ENCODE data around the gene SATB2. TPM values are rescaled to one million over a fixed set of nuclear protein-coding genes. Genes with fewer than 3 reads are reported as not detected.

SATB2 gene
- total RNA-seq, 2 donors from 2014 or later = 5.2 to 11.8 TPM

DNA sequence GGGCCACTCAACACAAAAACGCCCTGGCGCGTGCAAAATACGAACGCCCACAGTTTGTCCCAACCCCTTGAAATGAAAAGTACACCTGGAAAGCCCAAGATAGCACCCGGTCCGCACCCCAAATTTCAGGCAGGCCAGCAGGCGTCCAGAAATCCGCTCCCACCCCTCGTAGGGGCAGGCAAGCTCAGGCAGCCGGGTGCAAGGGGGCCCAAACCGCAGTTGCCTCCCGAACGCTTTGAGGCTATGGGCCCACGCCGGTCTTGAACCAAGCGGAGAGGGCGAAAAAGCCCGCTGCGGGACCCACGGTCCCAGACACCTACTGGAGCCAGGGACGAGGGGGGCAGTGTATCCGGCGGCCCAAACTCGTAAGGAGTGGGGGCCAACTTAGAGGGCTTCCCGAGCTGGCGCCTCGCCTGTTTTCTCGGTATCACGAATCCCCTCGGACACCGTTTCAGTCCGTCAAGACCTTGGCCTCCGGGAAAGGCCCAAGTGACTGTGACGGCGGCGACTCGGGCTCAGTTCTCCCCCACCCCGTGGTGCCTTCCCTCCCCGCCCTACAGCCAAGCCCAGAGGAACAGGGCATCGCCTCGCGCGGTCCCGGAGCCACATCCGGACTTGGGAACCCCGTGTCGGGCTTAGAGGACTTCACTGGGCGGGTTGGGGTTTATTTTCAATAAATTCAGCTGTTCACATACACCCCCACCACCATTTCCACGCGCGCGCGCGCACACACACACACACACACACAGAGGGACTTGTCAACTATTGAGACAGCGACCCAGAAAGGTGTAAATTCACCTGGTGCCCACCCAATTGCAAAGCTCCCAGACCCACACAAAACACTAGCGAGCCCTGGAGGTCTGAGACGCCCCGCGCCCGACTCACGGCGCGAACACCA lies 6.2 kb upstream of the SATB2 start:
- no peak for DNase-seq (ENCODE audit: low spot score)
- TF ChIP-seq CTCF (IDR thresholded peaks at IDR 0.05) (peak in 1 of 4 experiments; percentile 2), POLR2A (IDR thresholded peaks at IDR 0.05) (no peak), POLR2AphosphoS5 (IDR thresholded peaks at IDR 0.05) (no peak)
- intact Hi-C loops (cut with DNase I) = loop anchor here (10.0 kb wide), 2 partner anchors 391 to 1149 kb away; partner anchors contain the start of gene FTCDNL1
- no peaks in the 10 kb centered on the region for H3K9me3 ChIP-seq
- H3K4me3 ChIP-seq = peak overlapping the region; percentile 36 to 47
- H3K36me3 ChIP-seq = no peaks in the 10 kb centered on the region
- WGBS = 7% methylated on average over 51 of the region's 64 CpGs
- H3K27me3 ChIP-seq (replicated peaks; ENCODE audit: insufficient read depth) = no peaks in the 10 kb centered on the region
- no peaks in the 10 kb centered on the region for H3K4me1 ChIP-seq (replicated peaks)
- H3K27ac ChIP-seq = no peak overlapping the region

DNA sequence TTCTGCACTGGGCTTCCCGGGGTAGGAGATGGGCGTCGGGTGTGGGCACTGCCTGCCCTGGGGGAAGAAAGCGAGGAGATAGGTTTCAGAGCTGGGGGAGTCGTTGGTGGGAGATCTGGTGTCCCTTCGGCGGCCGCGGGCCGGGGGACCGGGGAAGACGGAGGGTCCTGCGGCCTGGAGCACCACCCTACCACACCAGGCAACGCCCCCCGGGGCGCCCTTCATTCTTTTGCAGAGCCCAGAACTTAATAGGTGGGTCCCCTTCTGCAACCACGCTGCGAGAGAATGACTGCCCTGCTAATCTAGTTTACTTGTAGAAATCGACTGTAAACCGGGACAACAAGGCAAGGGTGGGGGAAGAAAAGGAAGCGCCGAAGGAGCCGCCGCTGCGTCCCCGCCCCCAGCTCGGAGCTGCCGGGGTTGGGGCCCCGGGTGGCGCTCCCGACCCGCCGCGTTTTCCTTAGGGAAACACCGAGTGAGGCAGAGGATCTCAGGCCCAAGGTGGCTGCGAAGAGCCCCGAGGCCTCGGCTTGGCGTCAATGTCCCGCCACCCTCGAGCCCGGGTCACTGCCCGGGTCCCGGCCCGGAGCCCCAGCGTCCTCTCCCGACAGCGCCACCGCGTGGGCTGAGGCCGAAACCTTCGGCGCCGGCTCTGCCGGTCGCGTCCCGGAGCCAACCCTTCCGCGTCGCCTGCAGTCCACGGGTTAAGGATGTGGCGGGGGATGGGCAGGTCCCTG lies 5.4 kb upstream of the SATB2 start:
- H3K4me3 ChIP-seq = peak overlapping the region; percentile 36 to 47
- no peaks in the 10 kb centered on the region for H3K4me1 ChIP-seq (replicated peaks)
- TF ChIP-seq CTCF (IDR thresholded peaks at IDR 0.05) (peak; percentile 24 to 82 (median 63)), POLR2A (IDR thresholded peaks at IDR 0.05) (no peak), POLR2AphosphoS5 (IDR thresholded peaks at IDR 0.05) (peak; percentile 23)
- no peaks in the 10 kb centered on the region for H3K9me3 ChIP-seq
- intact Hi-C loops (cut with DNase I) = loop anchor here (10.0 kb wide), 2 partner anchors 392 to 1148 kb away; partner anchors contain the start of gene FTCDNL1
- H3K27ac ChIP-seq = no peak overlapping the region
- DNase-seq (ENCODE audit: low spot score) = peak; percentile 73
- H3K36me3 ChIP-seq = no peaks in the 10 kb centered on the region
- no peaks in the 10 kb centered on the region for H3K27me3 ChIP-seq (replicated peaks; ENCODE audit: insufficient read depth)
- WGBS = 4% methylated on average over 38 of the region's 63 CpGs

DNA sequence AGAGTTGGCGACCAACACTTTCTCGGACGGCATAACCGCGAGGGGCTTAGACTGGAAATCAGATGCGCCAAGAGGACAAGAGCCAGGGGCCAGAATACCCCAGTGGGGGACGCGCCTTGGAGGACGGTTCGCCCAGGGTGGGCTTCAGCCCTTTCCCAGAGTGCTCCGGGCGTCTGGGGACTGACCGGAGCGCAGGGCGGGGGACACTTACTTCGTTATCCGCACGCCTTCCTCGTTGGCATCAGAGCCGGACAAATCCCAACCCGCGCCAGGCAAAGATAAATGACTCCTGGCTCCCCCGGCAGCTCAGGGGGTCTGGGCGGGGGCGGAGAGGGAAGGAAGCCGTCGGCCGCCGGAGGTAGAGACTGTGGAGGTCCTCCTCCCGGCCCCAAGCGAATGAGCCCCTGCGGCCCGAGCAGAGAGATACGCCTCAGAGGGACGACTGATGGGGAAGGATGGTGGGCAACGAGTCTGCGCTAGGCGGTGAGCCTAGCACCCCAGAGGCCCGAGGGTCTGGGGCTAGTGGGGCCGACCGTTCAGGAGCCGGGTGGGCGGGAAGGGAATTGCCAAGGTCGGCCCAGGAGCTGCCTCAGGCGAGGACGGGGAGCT lies 4.7 kb upstream of the SATB2 start:
- Histone ChIP-seq H3K27me3 (replicated peaks; ENCODE audit: insufficient read depth) (no peaks in the 10 kb centered on the region), H3K9me3 (no peaks in the 10 kb centered on the region), H3K36me3 (no peaks in the 10 kb centered on the region), H3K4me3 (no peak overlapping the region), H3K4me1 (replicated peaks) (no peaks in the 10 kb centered on the region), H3K27ac (no peak overlapping the region)
- no peak for DNase-seq (ENCODE audit: low spot score)
- WGBS = 24% methylated on average over 41 of the region's 46 CpGs
- TF ChIP-seq POLR2A (IDR thresholded peaks at IDR 0.05) = no peak
- TF ChIP-seq CTCF (IDR thresholded peaks at IDR 0.05) = no peak
- intact Hi-C loops (cut with DNase I) = loop anchor here (10.0 kb wide), 2 partner anchors 392 to 1148 kb away; partner anchors contain the start of gene FTCDNL1

DNA sequence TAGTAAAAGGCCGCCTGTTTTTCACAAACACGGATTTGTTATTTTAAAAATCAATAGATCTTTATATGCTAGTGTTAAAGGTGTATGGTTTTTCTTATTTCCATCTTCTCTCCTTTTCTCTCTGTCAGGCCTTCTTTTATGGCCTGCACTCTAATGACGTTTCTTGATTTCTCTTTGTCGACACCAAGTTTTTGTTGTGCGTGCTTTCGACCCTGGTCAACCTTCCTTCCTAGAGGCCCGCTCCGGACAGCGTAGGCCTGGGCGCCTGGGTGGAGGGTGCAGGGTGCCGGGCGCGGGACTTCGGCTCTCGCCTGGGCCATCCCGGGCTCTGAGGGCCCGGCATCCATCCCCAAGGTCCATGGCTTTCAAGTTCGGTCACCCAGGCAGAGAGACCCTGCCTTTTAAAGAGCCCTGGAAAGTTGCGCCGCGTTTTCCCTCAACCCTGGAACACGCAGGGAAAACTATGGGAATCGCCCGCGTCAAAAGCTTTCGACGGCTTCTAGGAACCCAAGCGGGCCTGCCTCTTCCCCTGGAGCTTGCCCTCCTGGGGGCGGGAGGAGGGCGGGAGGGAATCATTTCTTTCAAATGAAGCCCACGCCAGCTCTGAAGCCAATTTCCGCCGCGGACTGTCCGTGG lies 4.1 kb upstream of the SATB2 start:
- no peaks in the 10 kb centered on the region for H3K36me3 ChIP-seq
- no peak overlapping the region for H3K4me3 ChIP-seq
- TF ChIP-seq CTCF (IDR thresholded peaks at IDR 0.05) (no peak), POLR2AphosphoS5 (IDR thresholded peaks at IDR 0.05) (no peak), POLR2A (IDR thresholded peaks at IDR 0.05) (no peak)
- no peaks in the 10 kb centered on the region for H3K4me1 ChIP-seq (replicated peaks)
- intact Hi-C loops (cut with DNase I) = loop anchor here (10.0 kb wide), 2 partner anchors 393 to 1147 kb away; partner anchors contain the start of gene FTCDNL1
- no peak overlapping the region for H3K27ac ChIP-seq
- no peaks in the 10 kb centered on the region for H3K27me3 ChIP-seq (replicated peaks; ENCODE audit: insufficient read depth)
- H3K9me3 ChIP-seq = no peaks in the 10 kb centered on the region
- DNase-seq (ENCODE audit: low spot score) = no peak
- 55% methylated on average over 35 of the region's 35 CpGs for WGBS

All from prostate gland (tissue), 2 donors.